Peyer's patch (tissue), 4 donors: ENCODE measurements around the gene SYNJ2.

ENCODE experiments used
- CTCF ChIP-seq, 6 experiments: fragments of 450-650 bp in 4 of 6; fragments of 200-600 bp in 2 of 6; sonication (generic) in 1 of 6; IDR thresholded peaks; one replicate each; pipeline ENCODE4 v1.5.1; 2017 to 2019; ENCODE audit warnings: antibody characterized with exemption in 6 of 6, mild to moderate bottlenecking in 3 of 6, moderate library complexity in 1 of 6
- POLR2A ChIP-seq, 2 donors: fragments of 450-650 bp; IDR thresholded peaks; one replicate each; pipeline ENCODE4 v1.5.1; 2017; ENCODE audit warnings: antibody characterized with exemption in 2 of 2, mild to moderate bottlenecking in 2 of 2, moderate library complexity in 2 of 2

- no peak for TF ChIP-seq POLR2A (IDR thresholded peaks at IDR 0.05)
- peak in 2 of 6 experiments; percentile 15 to 19 for TF ChIP-seq CTCF (IDR thresholded peaks at IDR 0.05)
Observed at GRCh38 chr6:158131926-158132325, 150.3 kb downstream of the SYNJ2 start.
